B cell (primary cell): ENCODE data around the gene PDE6A. TPM values are rescaled to one million over a fixed set of nuclear protein-coding genes. Genes with fewer than 3 reads are reported as not detected.

ENCODE experiments used
- polyA plus RNA-seq: library from polyadenylated mRNA; depleted of rRNA; stranded (reverse); fragments of >200 nt; gene quantifications from 2 replicates; pipeline ENCODE4 v1.2.3, GENCODE V29; 2012
- small RNA-seq: library from RNA; depleted of rRNA; stranded (forward); fragments of <200 nt; gene quantifications from one replicate; pipeline ENCODE3, GENCODE V24; 2012; ENCODE audit warnings: low replicate concordance, low read depth; ENCODE audit not compliant: insufficient read length
- total RNA-seq, 2 donors: library from RNA; stranded (reverse); fragments of 120-200 nt in 1 of 2; gene quantifications; 1 replicate in 1 of 2; 2 replicates in 1 of 2; pipeline versions ENCODE4 v1.2.3 to v1.2.4, GENCODE V29; 2013 to 2022

The PDE6A gene
- total and polyA plus RNA-seq, 2 donors (not counting 1 experiment from before 2014, with no cell fraction given) = not detected

Small RNAs within 50 kb of the gene (small RNA-seq; reads per million reads assigned to genes)
- not detected for gene RF00019

Other genes with a start within 250 kb of the PDE6A start
- gene PPARGC1B, start 214.5 kb downstream of the PDE6A start, total RNA-seq = 4.8 and 7.2 TPM in 2 replicates
- gene PPARGC1B, start 214.5 kb downstream of the PDE6A start, polyA plus RNA-seq = 2.7 and 3.6 TPM in 2 replicates
- 13.2 and 13.5 TPM in 2 replicates for gene SLC26A2, start 16.0 kb upstream of the PDE6A start, total RNA-seq
- 2.1 and 2.6 TPM in 2 replicates for gene SLC26A2, start 16.0 kb upstream of the PDE6A start, polyA plus RNA-seq
- 5.4 and 5.9 TPM in 2 replicates for gene TIGD6, start 55.9 kb upstream of the PDE6A start, total RNA-seq
- 2.1 and 2.3 TPM in 2 replicates for gene TIGD6, start 55.9 kb upstream of the PDE6A start, polyA plus RNA-seq
- 35.7 and 40.7 TPM in 2 replicates for gene HMGXB3, start 55.9 kb upstream of the PDE6A start, total RNA-seq
- 28.5 and 41.4 TPM in 2 replicates for gene HMGXB3, start 55.9 kb upstream of the PDE6A start, polyA plus RNA-seq
- gene CSF1R, start 141.8 kb upstream of the PDE6A start, total RNA-seq = 1.5 and 1.6 TPM in 2 replicates
- gene CSF1R, start 141.8 kb upstream of the PDE6A start, polyA plus RNA-seq = 1.9 and 2.5 TPM in 2 replicates
- gene PDGFRB, start 211.1 kb upstream of the PDE6A start, total RNA-seq = 3.4 and 3.6 TPM in 2 replicates
- 0.42 and 0.72 TPM in 2 replicates for gene PDGFRB, start 211.1 kb upstream of the PDE6A start, polyA plus RNA-seq
- gene CDX1, start 222.0 kb upstream of the PDE6A start, total RNA-seq = not detected in 2 replicates
- gene CDX1, start 222.0 kb upstream of the PDE6A start, polyA plus RNA-seq = not detected in 2 replicates
- gene SLC6A7, start 245.3 kb upstream of the PDE6A start, total RNA-seq = not detected in 2 replicates
- gene SLC6A7, start 245.3 kb upstream of the PDE6A start, polyA plus RNA-seq = not detected in 2 replicates